Astrocyte (in vitro differentiated cells and primary cell): ENCODE data around the gene SDK1. TPM values are rescaled to one million over a fixed set of nuclear protein-coding genes. Genes with fewer than 3 reads are reported as not detected.

ENCODE experiments used
- DNase-seq: peaks from one replicate; pipeline ENCODE4 v3.0.0-alpha.2; 2010; ENCODE audit warnings: low read depth
- FAIRE-seq: peaks from 2 replicates; lab custom pipeline; 2011; peaks lifted over from hg19 to GRCh38; lab: Jason Lieb, UNC
- H2AFZ ChIP-seq: 2 replicates; pipeline ENCODE4 v1.6.0; 2012; ENCODE audit warnings: low read depth, low read length, inconsistent platforms
- H3K27ac ChIP-seq: 2 replicates; pipeline ENCODE4 v1.5.1; 2011; ENCODE audit warnings: low read depth, low read length, inconsistent platforms
- H3K27me3 ChIP-seq: 2 replicates; pipeline ENCODE4 v1.6.0; 2011; ENCODE audit warnings: low read length, inconsistent platforms; ENCODE audit not compliant: insufficient read depth
- H3K36me3 ChIP-seq: 2 replicates; pipeline ENCODE4 v1.5.1; 2011; ENCODE audit warnings: low read length, inconsistent platforms; ENCODE audit not compliant: insufficient read depth
- H3K4me1 ChIP-seq: 2 replicates; pipeline ENCODE4 v1.5.1; 2011; ENCODE audit warnings: low read length, inconsistent platforms; ENCODE audit not compliant: insufficient read depth
- H3K4me2 ChIP-seq: 2 replicates; pipeline ENCODE4 v1.6.0; 2012; ENCODE audit warnings: low read length, inconsistent platforms
- H3K4me3 ChIP-seq: 2 replicates; pipeline ENCODE4 v1.5.1; 2011; ENCODE audit warnings: low read depth, mild to moderate bottlenecking, low read length, inconsistent platforms; ENCODE audit not compliant: insufficient read depth
- H3K79me2 ChIP-seq: 2 replicates; pipeline ENCODE4 v1.6.0; 2012; ENCODE audit warnings: mild to moderate bottlenecking, low read length, inconsistent platforms; ENCODE audit not compliant: insufficient read depth
- H3K9ac ChIP-seq: 2 replicates; pipeline ENCODE4 v1.6.0; 2012; ENCODE audit warnings: mild to moderate bottlenecking, low read length, inconsistent platforms
- H3K9me3 ChIP-seq: 2 replicates; pipeline ENCODE4 v1.5.1; 2012; ENCODE audit warnings: low read depth, mild to moderate bottlenecking, low read length, inconsistent platforms; ENCODE audit not compliant: insufficient read depth
- H4K20me1 ChIP-seq: 2 replicates; pipeline ENCODE4 v1.6.0; 2012; ENCODE audit warnings: low read length, inconsistent platforms; ENCODE audit not compliant: insufficient read depth
- H3K27ac Mint-ChIP-seq: one replicate; pipeline ENCODE4 v1.8.0; 2021; ENCODE audit warnings: mild to moderate bottlenecking, mixed read lengths; ENCODE audit not compliant: unreplicated experiment
- H3K27me3 Mint-ChIP-seq: one replicate; pipeline ENCODE4 v1.8.0; 2021; ENCODE audit warnings: low read depth, mixed read lengths; ENCODE audit not compliant: unreplicated experiment
- H3K36me3 Mint-ChIP-seq: one replicate; pipeline ENCODE4 v1.8.0; 2021; ENCODE audit warnings: low read depth, mixed read lengths; ENCODE audit not compliant: unreplicated experiment
- H3K4me1 Mint-ChIP-seq: one replicate; pipeline ENCODE4 v1.8.0; 2021; ENCODE audit warnings: low read depth, mixed read lengths; ENCODE audit not compliant: unreplicated experiment
- H3K4me3 Mint-ChIP-seq: one replicate; pipeline ENCODE4 v1.8.0; 2021; ENCODE audit warnings: mild to moderate bottlenecking, moderate library complexity, mixed read lengths; ENCODE audit not compliant: unreplicated experiment
- H3K9me3 Mint-ChIP-seq: one replicate; pipeline ENCODE4 v1.8.0; 2021; ENCODE audit warnings: mild to moderate bottlenecking, mixed read lengths; ENCODE audit not compliant: unreplicated experiment
- CTCF ChIP-seq: IDR thresholded peaks from 2 replicates; pipeline ENCODE4 v1.5.1; 2011; ENCODE audit warnings: low read depth, mild to moderate bottlenecking, inconsistent platforms, low read length, moderate library complexity; ENCODE audit not compliant: insufficient read depth
- EZH2 ChIP-seq: IDR thresholded peaks from 2 replicates; pipeline ENCODE4 v1.6.1; 2012; ENCODE audit warnings: mild to moderate bottlenecking, low read length, inconsistent platforms; ENCODE audit not compliant: insufficient read depth
- total RNA-seq: library from RNA; stranded (reverse); gene quantifications from 2 replicates; pipeline ENCODE4 v1.2.1, GENCODE V29; 2021

The SDK1 gene
- total RNA-seq, 1 donor from 2014 or later = 4.2 TPM

DNA sequence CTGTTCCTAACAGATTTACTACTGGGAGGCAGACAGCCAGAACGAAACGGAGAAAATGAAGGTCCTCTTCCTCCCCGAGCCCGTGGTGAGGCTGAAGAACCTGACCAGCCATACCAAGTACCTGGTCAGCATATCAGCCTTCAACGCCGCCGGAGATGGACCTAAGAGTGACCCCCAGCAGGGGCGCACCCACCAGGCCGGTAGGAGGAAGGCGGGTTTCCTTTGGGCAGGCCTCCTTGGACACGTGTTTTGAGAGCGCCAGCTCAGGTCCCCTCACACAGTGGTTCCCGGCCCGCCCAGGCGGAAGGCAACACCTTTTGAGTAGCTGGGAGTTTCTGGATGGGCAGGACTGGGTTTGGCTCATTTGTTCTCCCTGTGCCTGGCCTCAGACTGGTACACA, 907.0 kb downstream of the SDK1 start:
- Mint-ChIP-seq H3K9me3 (no peaks in the 10 kb centered on the region), H3K4me3 (no peak overlapping the region)

GRCh38 chr7:4208586-4208985, 907.5 kb downstream of the SDK1 start:
- Mint-ChIP-seq H3K36me3 (peaks cover 4% of the 10 kb centered on the region), H3K4me1 (no peaks in the 10 kb centered on the region), H3K4me3 (no peak overlapping the region), H3K9me3 (no peaks in the 10 kb centered on the region), H3K27me3 (peaks cover 24% of the 10 kb centered on the region), H3K27ac (no peak overlapping the region)
- no peak overlapping the region for H3K4me2 ChIP-seq
- H3K79me2 ChIP-seq = no peaks in the 10 kb centered on the region
- no peak overlapping the region for H3K4me3 ChIP-seq
- H3K27me3 ChIP-seq = no peaks in the 10 kb centered on the region
- H3K9me3 ChIP-seq = no peaks in the 10 kb centered on the region
- H4K20me1 ChIP-seq = no peaks in the 10 kb centered on the region
- H3K36me3 ChIP-seq = no peaks in the 10 kb centered on the region
- FAIRE-seq = no peak
- no peak overlapping the region for H3K27ac ChIP-seq
- DNase-seq = no peak
- no peak overlapping the region for H2AFZ ChIP-seq
- H3K4me1 ChIP-seq = no peaks in the 10 kb centered on the region
- no peak for TF ChIP-seq EZH2
- no peak for TF ChIP-seq CTCF
- no peak overlapping the region for H3K9ac ChIP-seq

More for the DNA sequence above, 907.0 kb downstream of the SDK1 start:
- Histone ChIP-seq H4K20me1 (no peaks in the 10 kb centered on the region), H3K27ac (no peak overlapping the region), H3K79me2 (no peaks in the 10 kb centered on the region), H3K27me3 (no peaks in the 10 kb centered on the region), H3K9me3 (no peaks in the 10 kb centered on the region), H3K4me3 (no peak overlapping the region), H3K36me3 (no peaks in the 10 kb centered on the region), H3K4me1 (no peaks in the 10 kb centered on the region), H3K4me2 (no peak overlapping the region), H3K9ac (no peak overlapping the region), H2AFZ (no peak overlapping the region)
- no peak for TF ChIP-seq EZH2
- TF ChIP-seq CTCF = no peak
- Mint-ChIP-seq H3K27ac (no peak overlapping the region), H3K4me1 (no peaks in the 10 kb centered on the region), H3K36me3 (peaks cover 4% of the 10 kb centered on the region), H3K27me3 (peaks cover 22% of the 10 kb centered on the region)
- FAIRE-seq = no peak
- DNase-seq = no peak

DNA sequence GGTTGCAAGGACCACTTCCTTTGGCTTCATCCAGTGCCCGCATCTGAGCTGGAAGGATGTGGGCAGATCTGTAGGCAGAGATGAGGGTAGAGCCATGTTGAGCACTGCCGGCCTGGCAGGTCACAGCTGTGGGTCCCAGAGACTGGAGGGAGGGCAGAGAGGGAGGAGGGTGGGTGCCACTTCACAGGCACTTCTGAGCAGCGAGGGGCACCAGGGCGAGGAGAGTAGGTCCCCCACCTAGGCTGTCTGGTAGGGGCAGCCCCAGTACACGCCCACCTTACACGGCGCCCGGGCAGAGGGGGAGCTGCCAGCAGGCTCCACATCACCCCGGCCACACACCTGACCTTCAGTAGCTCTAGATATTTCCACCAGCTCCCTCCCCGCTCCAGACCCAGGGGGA, 908.1 kb downstream of the SDK1 start:
- no peak overlapping the region for H3K4me2 ChIP-seq
- Mint-ChIP-seq H3K4me3 (no peak overlapping the region), H3K9me3 (no peaks in the 10 kb centered on the region), H3K4me1 (no peaks in the 10 kb centered on the region), H3K36me3 (peaks cover 4% of the 10 kb centered on the region), H3K27ac (no peak overlapping the region), H3K27me3 (peaks cover 24% of the 10 kb centered on the region)
- no peak overlapping the region for H2AFZ ChIP-seq
- TF ChIP-seq EZH2 (no peak), CTCF (no peak)
- H3K27me3 ChIP-seq = no peaks in the 10 kb centered on the region
- H3K4me3 ChIP-seq = no peak overlapping the region
- no peak for FAIRE-seq
- no peak overlapping the region for H3K9ac ChIP-seq
- DNase-seq = no peak
- no peaks in the 10 kb centered on the region for H4K20me1 ChIP-seq
- H3K27ac ChIP-seq = no peak overlapping the region
- no peaks in the 10 kb centered on the region for H3K4me1 ChIP-seq
- no peaks in the 10 kb centered on the region for H3K36me3 ChIP-seq
- no peaks in the 10 kb centered on the region for H3K79me2 ChIP-seq
- H3K9me3 ChIP-seq = no peaks in the 10 kb centered on the region
